A549 treated with CpdA at 1 μM for 4 hours (cell line): ENCODE data around the gene SEMA4G. TPM values are rescaled to one million over a fixed set of nuclear protein-coding genes. Genes with fewer than 3 reads are reported as not detected.

Experiments used
- total RNA-seq: library from RNA; stranded (reverse); fragments of 200-300 nt; extraction: Qiagen RNA extraction; gene quantifications from 5 replicates; pipeline ENCODE4 v1.2.3, GENCODE V29; 2022; ENCODE audit warnings: low read depth

Gene SEMA4G
- 8.7 to 10.3 TPM (median 9.3 TPM) in 5 replicates for total RNA-seq

GRCh38 chr10:100969187-100970075 is at the start of gene SEMA4G:
Gene SEMA4G, plus strand, starts transcription at chr10:100969504. Its CDS starts 3,409 bp downstream, at chr10:100972913.

DNA sequence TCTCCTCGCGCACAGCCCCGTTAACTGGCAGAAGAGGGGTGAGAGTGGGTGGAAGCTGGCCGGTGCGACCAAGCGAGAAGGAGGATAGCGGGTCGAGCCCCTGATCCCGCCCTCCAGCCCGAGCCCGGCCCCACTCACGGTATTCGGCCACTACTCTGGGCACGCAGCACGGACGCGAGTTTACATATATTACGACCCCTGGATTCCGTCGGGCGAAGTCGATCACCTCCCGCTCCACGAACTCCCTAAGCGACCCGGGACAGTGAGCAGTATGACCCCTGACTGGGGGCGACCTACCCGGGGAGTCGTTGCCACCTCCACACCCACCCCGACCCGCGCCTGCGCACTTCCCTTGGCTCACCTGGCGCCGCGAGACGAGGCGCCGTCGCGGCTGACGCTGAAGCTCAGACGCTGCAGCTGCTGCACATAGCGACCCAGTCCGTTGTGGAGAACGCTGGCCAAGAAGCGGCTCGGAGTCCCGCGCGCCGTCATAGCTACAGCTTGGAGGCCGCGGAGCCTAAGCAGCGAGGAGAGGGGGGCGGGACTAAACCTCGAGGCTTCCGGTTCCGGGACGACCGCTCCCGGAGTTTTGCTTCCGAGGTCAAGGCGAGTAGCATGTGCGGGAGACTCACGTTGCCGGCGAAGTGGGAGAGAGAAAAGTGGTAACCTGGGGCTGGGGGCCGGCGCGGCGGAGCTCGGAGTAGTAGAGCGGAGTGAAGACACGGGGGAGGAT is 17.8 kb downstream of the SEMA4G start, which contains the start of the genes MRPL43 and TWNK:
MRPL43 (minus strand) TSS at position 546 of the 733 bp plus-strand sequence; CDS start at position 492, 54 bp downstream.
TWNK (plus strand) TSS at position 592 of the 733 bp plus-strand sequence. CDS start 668 bp downstream, outside the sequence.

DNA sequence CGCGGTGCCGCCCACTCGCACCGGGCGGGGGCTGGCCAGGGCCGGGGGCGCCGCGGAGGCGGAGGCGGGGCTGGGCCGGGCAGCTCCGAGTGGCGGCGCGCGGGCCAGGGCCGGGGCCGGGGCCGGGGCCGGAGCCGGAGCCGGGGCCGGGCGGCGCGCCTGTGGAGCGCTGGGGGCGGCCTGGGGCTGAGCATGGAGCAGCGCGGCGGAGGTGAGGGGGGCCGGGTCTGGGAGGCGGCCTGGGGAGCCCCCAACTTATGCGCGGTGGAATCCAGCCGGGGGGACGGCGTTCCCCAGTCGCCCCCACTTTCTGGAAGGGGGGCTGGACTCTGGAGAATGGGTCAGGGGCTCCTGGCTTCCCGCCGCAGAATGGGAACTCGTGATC is 30.4 kb downstream of the SEMA4G start, which contains the start of gene LZTS2:
LZTS2 (plus strand) TSS at position 67 of the 385 bp plus-strand sequence. CDS start 2,731 bp downstream, outside the sequence.

Other genes starting within 250 kb of the SEMA4G start
- 0.15 to 0.32 TPM (median 0.23 TPM) in 5 replicates for gene PAX2, start 223.9 kb upstream of the SEMA4G start, total RNA-seq
- 9.7 to 10.6 TPM (median 10.4 TPM) in 5 replicates for gene SLF2, start 56.5 kb upstream of the SEMA4G start, total RNA-seq
- 74.8 to 100 TPM (median 97.2 TPM) in 5 replicates for gene MRPL43, start 18.0 kb downstream of the SEMA4G start, total RNA-seq
- 41.4 to 52.8 TPM (median 44.9 TPM) in 5 replicates for gene TWNK, start 18.0 kb downstream of the SEMA4G start, total RNA-seq
- gene LZTS2, start 30.3 kb downstream of the SEMA4G start, total RNA-seq: 30.1 to 45.2 TPM (median 36.7 TPM) in 5 replicates
- gene PDZD7, start 61.6 kb downstream of the SEMA4G start, total RNA-seq: 0.44 to 1.2 TPM (median 0.77 TPM) in 5 replicates
- 36.8 to 48.3 TPM (median 43.8 TPM) in 5 replicates for gene SFXN3, start 61.7 kb downstream of the SEMA4G start, total RNA-seq
- 2.2 to 2.9 TPM (median 2.3 TPM) in 5 replicates for gene KAZALD1, start 92.5 kb downstream of the SEMA4G start, total RNA-seq
- gene TLX1, start 161.8 kb downstream of the SEMA4G start, total RNA-seq: not detected in 5 replicates